Activated naive CD8-positive, alpha-beta T cell treated with anti-CD3 and anti-CD28 coated beads, Interleukin-2, amount 50 U/mL, for 24 hours (primary cell): ENCODE data around the gene CYBA.

ENCODE experiments used
- ATAC-seq: fragments of 150-1000 bp; cut with Tn5 transposase; one replicate; pipeline ENCODE4 v1.10.0; 2021
- DNase-seq: peaks from one replicate; pipeline ENCODE4 v3.0.0; 2021
- H3K27ac Mint-ChIP-seq: one replicate; pipeline ENCODE4 v1.8.0; 2021; ENCODE audit warnings: mild to moderate bottlenecking, mixed read lengths
- H3K27me3 Mint-ChIP-seq: one replicate; pipeline ENCODE4 v1.8.0; 2021; ENCODE audit warnings: mixed read lengths
- H3K36me3 Mint-ChIP-seq: one replicate; pipeline ENCODE4 v1.8.0; 2021; ENCODE audit warnings: low read depth, mixed read lengths
- H3K4me1 Mint-ChIP-seq: one replicate; pipeline ENCODE4 v1.8.0; 2021; ENCODE audit warnings: mixed read lengths
- H3K4me3 Mint-ChIP-seq: one replicate; pipeline ENCODE4 v1.8.0; 2021; ENCODE audit warnings: mild to moderate bottlenecking, moderate library complexity, mixed read lengths
- H3K9me3 Mint-ChIP-seq: one replicate; pipeline ENCODE4 v1.8.0; 2021; ENCODE audit warnings: mixed read lengths

Gene CYBA

GRCh38 chr16:88599092-88599733 is 51.6 kb downstream of the CYBA start:
- Mint-ChIP-seq H3K27me3 (no peaks in the 10 kb centered on the region), H3K4me1 (peaks cover 5% of the 10 kb centered on the region), H3K27ac (no peak overlapping the region), H3K36me3 (peaks cover 34% of the 10 kb centered on the region), H3K9me3 (no peaks in the 10 kb centered on the region), H3K4me3 (no peak overlapping the region)
- DNase-seq (no peak), ATAC-seq (no peak)

GRCh38 chr16:88597856-88598491 is 52.9 kb downstream of the CYBA start:
- Mint-ChIP-seq H3K27ac (no peak overlapping the region), H3K36me3 (peaks cover 33% of the 10 kb centered on the region), H3K9me3 (no peaks in the 10 kb centered on the region), H3K4me3 (no peak overlapping the region), H3K27me3 (no peaks in the 10 kb centered on the region), H3K4me1 (peaks cover 5% of the 10 kb centered on the region)
- ATAC-seq (no peak), DNase-seq (no peak)

- Mint-ChIP-seq H3K27ac (no peak overlapping the region), H3K4me1 (peaks cover 12% of the 10 kb centered on the region), H3K36me3 (peaks cover 32% of the 10 kb centered on the region), H3K4me3 (no peak overlapping the region), H3K9me3 (no peaks in the 10 kb centered on the region), H3K27me3 (no peaks in the 10 kb centered on the region)
- DNase-seq, result no peak
- ATAC-seq, result no peak
Observed at GRCh38 chr16:88596483-88596882, 54.4 kb downstream of the CYBA start.

- Mint-ChIP-seq H3K4me1 (peaks cover 13% of the 10 kb centered on the region), H3K4me3 (no peak overlapping the region), H3K9me3 (no peaks in the 10 kb centered on the region), H3K27ac (no peak overlapping the region), H3K27me3 (no peaks in the 10 kb centered on the region), H3K36me3 (peaks cover 31% of the 10 kb centered on the region)
- no peak for ATAC-seq
- no peak for DNase-seq
Observed at GRCh38 chr16:88595921-88596320, 54.9 kb downstream of the CYBA start.

GRCh38 chr16:88595101-88595500 is 55.8 kb downstream of the CYBA start:
- H3K36me3 Mint-ChIP-seq, result peaks cover 29% of the 10 kb centered on the region
- DNase-seq (no peak), ATAC-seq (no peak)
- H3K9me3 Mint-ChIP-seq, result no peaks in the 10 kb centered on the region
- no peaks in the 10 kb centered on the region for H3K27me3 Mint-ChIP-seq
- H3K4me1 Mint-ChIP-seq, result peaks cover 15% of the 10 kb centered on the region
- no peak overlapping the region for H3K4me3 Mint-ChIP-seq
- no peak overlapping the region for H3K27ac Mint-ChIP-seq

- Mint-ChIP-seq H3K27me3 (no peaks in the 10 kb centered on the region), H3K9me3 (no peaks in the 10 kb centered on the region), H3K4me3 (no peak overlapping the region), H3K4me1 (peaks cover 22% of the 10 kb centered on the region), H3K36me3 (peaks cover 37% of the 10 kb centered on the region), H3K27ac (no peak overlapping the region)
- ATAC-seq (no peak), DNase-seq (no peak)
Observed at GRCh38 chr16:88593910-88594309, 56.9 kb downstream of the CYBA start.

- ATAC-seq, result no peak
- no peak for DNase-seq
- Mint-ChIP-seq H3K27me3 (no peaks in the 10 kb centered on the region), H3K27ac (no peak overlapping the region), H3K36me3 (peaks cover 39% of the 10 kb centered on the region), H3K9me3 (no peaks in the 10 kb centered on the region), H3K4me3 (no peak overlapping the region), H3K4me1 (peaks cover 24% of the 10 kb centered on the region)
Observed at GRCh38 chr16:88593489-88593888, 57.4 kb downstream of the CYBA start.
